Left lung (tissue), 10 donors: ENCODE measurements around the gene PTPRO. TPM values are rescaled to one million over a fixed set of nuclear protein-coding genes. Genes with fewer than 3 reads are reported as not detected.

Experiments
- ATAC-seq: fragments of 200-7000 bp; cut with Tn5 transposase; one replicate; pipeline ENCODE4 v1.9.1; 2020; ENCODE audit warnings: moderate library complexity
- DNase-seq, 4 donors: peaks; one replicate each; pipeline ENCODE4 v3.0.0-alpha.2; 2013 to 2020
- H3K27ac ChIP-seq, 2 donors: fragments of 200-600 bp; sonication (generic) in 1 of 2; one replicate each; pipeline versions ENCODE4 v1.5.0 to v1.8.0; 2020 to 2021
- H3K27me3 ChIP-seq, 2 donors: fragments of 200-600 bp; sonication (generic) in 1 of 2; one replicate each; pipeline versions ENCODE4 v1.5.0 to v1.8.0; 2020 to 2021
- H3K36me3 ChIP-seq, 2 donors: fragments of 200-600 bp; sonication (generic) in 1 of 2; one replicate each; pipeline versions ENCODE4 v1.5.0 to v1.8.0; 2020 to 2021
- H3K4me1 ChIP-seq, 2 donors: fragments of 200-600 bp; one replicate each; pipeline ENCODE4 v1.8.0; 2021
- H3K4me3 ChIP-seq, 2 donors: fragments of 200-600 bp; sonication (generic) in 1 of 2; one replicate each; pipeline versions ENCODE4 v1.5.0 to v1.8.0; 2020 to 2021; ENCODE audit warnings: mild to moderate bottlenecking in 1 of 2
- H3K9me3 ChIP-seq, 2 donors: fragments of 200-600 bp; sonication (generic) in 1 of 2; one replicate each; pipeline versions ENCODE4 v1.5.0 to v1.8.0; 2020 to 2021
- intact Hi-C, 2 donors: fragments of 100-400 bp; cut with DNase I; formaldehyde crosslinking; loops; one replicate each; pipeline versions ENCODE4 v1.11.2 to v1.14.2; 2022
- polyA plus RNA-seq, 6 donors: library from polyadenylated mRNA; unstranded; fragments of 120-200 nt; gene quantifications; one replicate each; pipeline ENCODE4 v1.2.1, GENCODE V29; 2013; ENCODE audit not compliant: insufficient read length in 6 of 6
- total RNA-seq, 2 donors: library from RNA; stranded (reverse); fragmentation: NEBNext Ultra II Directional; extraction: Animal tissue kit (Norgen Biotek cat#: 25700); gene quantifications; one replicate each; pipeline ENCODE4 v1.2.1, GENCODE V29; 2021
- TF ChIP-seq, protein P1 (sequence below), 2 donors: fragments of 200-600 bp; sonication (generic) in 1 of 2; IDR thresholded peaks; one replicate each; pipeline versions ENCODE4 v1.5.0 to v1.8.0; 2021; ENCODE audit warnings: antibody characterized with exemption in 2 of 2
- donor health status: DM: no; HTN: yes; CAD: no.
- donor health status: DM: no; HTN: no; CAD: no.

The PTPRO gene
- total and polyA plus RNA-seq, 8 donors: 1.1 to 11.9 (median 1.7) TPM

DNA sequence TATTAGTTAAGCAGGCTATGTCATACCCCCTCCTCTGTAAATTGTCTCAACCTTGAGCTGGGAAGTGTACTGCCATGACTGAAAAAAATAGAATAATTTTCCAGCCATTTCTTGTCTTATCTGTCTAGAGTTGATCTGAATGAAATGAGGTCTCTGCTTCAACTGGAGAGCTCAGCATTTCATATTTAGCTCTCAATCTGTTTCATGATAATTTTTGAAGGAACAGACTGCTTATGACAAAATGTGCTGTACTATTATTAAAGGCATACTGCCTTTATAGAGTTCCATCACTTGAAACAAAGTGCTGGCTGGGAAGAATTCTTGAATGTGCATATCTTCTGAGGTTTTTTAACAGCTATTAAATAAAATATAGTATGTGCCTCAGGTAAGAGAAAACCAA is 19.1 kb downstream of the PTPRO start:
- Histone ChIP-seq H3K9me3 (peaks cover 0 to 2% of the 10 kb centered on the region in 2 donors), H3K4me3 (no peak overlapping the region), H3K27ac (no peak overlapping the region), H3K27me3 (peaks cover 0 to 5% of the 10 kb centered on the region in 2 donors), H3K4me1 (no peaks in the 10 kb centered on the region), H3K36me3 (no peaks in the 10 kb centered on the region)
- TF ChIP-seq, protein P1, sequence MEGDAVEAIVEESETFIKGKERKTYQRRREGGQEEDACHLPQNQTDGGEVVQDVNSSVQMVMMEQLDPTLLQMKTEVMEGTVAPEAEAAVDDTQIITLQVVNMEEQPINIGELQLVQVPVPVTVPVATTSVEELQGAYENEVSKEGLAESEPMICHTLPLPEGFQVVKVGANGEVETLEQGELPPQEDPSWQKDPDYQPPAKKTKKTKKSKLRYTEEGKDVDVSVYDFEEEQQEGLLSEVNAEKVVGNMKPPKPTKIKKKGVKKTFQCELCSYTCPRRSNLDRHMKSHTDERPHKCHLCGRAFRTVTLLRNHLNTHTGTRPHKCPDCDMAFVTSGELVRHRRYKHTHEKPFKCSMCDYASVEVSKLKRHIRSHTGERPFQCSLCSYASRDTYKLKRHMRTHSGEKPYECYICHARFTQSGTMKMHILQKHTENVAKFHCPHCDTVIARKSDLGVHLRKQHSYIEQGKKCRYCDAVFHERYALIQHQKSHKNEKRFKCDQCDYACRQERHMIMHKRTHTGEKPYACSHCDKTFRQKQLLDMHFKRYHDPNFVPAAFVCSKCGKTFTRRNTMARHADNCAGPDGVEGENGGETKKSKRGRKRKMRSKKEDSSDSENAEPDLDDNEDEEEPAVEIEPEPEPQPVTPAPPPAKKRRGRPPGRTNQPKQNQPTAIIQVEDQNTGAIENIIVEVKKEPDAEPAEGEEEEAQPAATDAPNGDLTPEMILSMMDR (IDR thresholded peaks at IDR 0.05): no peak
- intact Hi-C loops: no loop called here
- no peak for ATAC-seq
- DNase-seq: no peak

DNA sequence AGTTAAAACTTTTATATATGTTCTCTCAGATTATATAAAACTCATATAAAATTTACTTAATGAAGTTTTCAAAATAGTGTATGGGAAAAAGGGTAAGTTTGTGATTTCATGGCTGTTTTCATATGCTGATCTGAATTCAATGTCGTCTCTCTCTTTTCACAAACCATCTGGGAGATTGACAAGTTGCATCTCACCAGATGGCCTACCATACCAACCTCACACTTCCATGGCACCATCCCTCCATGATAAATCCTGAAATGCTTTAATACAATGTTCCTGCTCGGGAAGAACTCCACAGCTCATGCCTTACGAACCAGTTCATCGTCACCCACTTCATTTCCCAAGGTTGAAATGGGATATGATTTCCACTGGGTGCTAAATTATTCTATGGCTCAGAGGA is 22.3 kb downstream of the PTPRO start:
- H3K4me3 ChIP-seq: no peak overlapping the region
- no peaks in the 10 kb centered on the region for H3K4me1 ChIP-seq
- TF ChIP-seq, protein P1 (IDR thresholded peaks at IDR 0.05): no peak
- no peaks in the 10 kb centered on the region for H3K36me3 ChIP-seq
- peaks cover 0 to 2% of the 10 kb centered on the region in 2 donors for H3K9me3 ChIP-seq
- no peak overlapping the region for H3K27ac ChIP-seq
- DNase-seq (no peak), ATAC-seq (no peak)
- no peaks in the 10 kb centered on the region for H3K27me3 ChIP-seq
- intact Hi-C loops: no loop called here

DNA sequence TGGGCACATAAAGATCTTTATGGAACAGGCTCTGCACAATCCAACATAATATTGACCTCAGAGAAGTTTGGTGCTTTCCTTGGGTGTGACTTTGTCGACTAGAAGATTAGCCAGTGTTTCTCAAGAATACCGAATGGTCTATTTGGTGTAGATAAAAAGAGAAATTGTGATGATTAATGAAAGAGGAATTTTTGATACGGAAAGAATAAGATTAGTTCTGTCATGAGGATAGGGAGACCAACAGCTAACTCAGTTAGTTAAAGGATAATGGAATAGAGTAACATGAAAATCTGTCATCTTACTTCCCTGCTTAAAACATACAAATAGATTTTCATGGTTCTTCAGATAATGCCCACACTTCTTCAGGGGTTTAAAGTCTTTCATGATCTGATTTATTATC is 24.2 kb downstream of the PTPRO start:
- H3K9me3 ChIP-seq: peaks cover 0 to 2% of the 10 kb centered on the region in 2 donors
- TF ChIP-seq, protein P1 (IDR thresholded peaks at IDR 0.05): no peak
- H3K27me3 ChIP-seq: no peaks in the 10 kb centered on the region
- no peaks in the 10 kb centered on the region for H3K4me1 ChIP-seq
- no peak overlapping the region for H3K4me3 ChIP-seq
- no peak for DNase-seq
- ATAC-seq: no peak
- H3K36me3 ChIP-seq: no peaks in the 10 kb centered on the region
- intact Hi-C loops: no loop called here
- H3K27ac ChIP-seq: no peak overlapping the region

DNA sequence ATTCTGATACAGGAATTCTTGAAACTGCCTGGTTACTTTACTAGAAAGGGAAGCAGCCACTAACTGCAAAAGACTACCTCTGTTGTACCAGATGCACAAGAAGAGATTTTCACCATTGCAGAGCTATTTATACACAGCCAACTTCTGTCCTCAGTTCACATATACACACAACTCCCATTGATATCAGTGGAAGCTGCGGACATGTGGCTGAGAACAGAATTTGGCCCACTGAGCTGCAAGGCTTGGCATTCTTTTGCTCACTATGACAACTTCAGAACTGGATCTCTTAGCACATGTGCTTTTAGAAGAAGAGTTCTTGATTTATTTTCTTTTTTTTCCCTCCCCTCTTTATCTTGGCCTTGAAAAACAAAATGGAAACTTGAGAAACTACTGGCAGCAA is 28.3 kb downstream of the PTPRO start:
- no peaks in the 10 kb centered on the region for H3K27me3 ChIP-seq
- ATAC-seq: no peak
- TF ChIP-seq, protein P1 (IDR thresholded peaks at IDR 0.05): no peak
- intact Hi-C loops: no loop called here
- H3K27ac ChIP-seq: no peak overlapping the region
- no peak overlapping the region for H3K4me3 ChIP-seq
- H3K36me3 ChIP-seq: no peaks in the 10 kb centered on the region
- peak in 2 of 4 donors; percentile 0 to 5 for DNase-seq
- H3K4me1 ChIP-seq: no peaks in the 10 kb centered on the region
- H3K9me3 ChIP-seq: no peaks in the 10 kb centered on the region

DNA sequence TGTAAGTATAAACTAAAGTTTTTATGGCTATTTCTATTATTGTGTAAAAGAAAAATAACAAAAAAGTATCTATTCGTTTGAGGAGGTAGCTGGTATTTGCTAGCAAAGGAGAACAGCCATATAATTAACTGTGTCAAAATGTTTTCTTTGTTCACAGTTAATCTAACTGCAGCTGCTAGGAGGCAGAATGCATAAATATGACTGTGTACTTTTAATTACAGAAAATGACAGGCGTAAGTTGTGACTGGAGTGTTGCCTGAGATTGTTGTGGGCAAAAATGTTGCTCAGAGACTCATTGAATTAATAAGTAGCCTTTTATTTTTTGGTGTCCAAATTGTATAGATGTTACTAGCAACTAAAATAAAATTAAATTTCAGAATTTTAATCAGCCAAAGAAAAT is 33.5 kb downstream of the PTPRO start:
- intact Hi-C loops: no loop called here
- DNase-seq: no peak
- no peak overlapping the region for H3K4me3 ChIP-seq
- H3K36me3 ChIP-seq: no peaks in the 10 kb centered on the region
- H3K4me1 ChIP-seq: no peaks in the 10 kb centered on the region
- H3K27ac ChIP-seq: no peak overlapping the region
- no peak for ATAC-seq
- TF ChIP-seq, protein P1 (IDR thresholded peaks at IDR 0.05): no peak
- H3K27me3 ChIP-seq: no peaks in the 10 kb centered on the region
- no peaks in the 10 kb centered on the region for H3K9me3 ChIP-seq
